GM12878 (cell line): ENCODE data around the gene ZNF264. TPM values are rescaled to one million over a fixed set of nuclear protein-coding genes. Genes with fewer than 3 reads are reported as not detected.

Source experiments
- ATAC-seq: fragments of 200-7000 bp; cut with Tn5 transposase; 3 replicates; pipeline ENCODE4 v1.9.1; 2020; ENCODE audit warnings: mild to moderate bottlenecking, moderate library complexity
- BruUV-seq: library from RNA; stranded (reverse); fragments of 400-500 nt; replicated peaks from 2 replicates; lab custom pipeline; 2021; lab: Mats Ljungman, UMichigan
- CTCF ChIA-PET: fragments of 300-600 bp; sonication (Branson Sonifier 250); formaldehyde crosslinking; extraction: SDS; loops from one replicate; lab custom pipeline; 2021; ENCODE audit warnings: inconsistent platforms; lab: Yijun Ruan, JAX
- POLR2A ChIA-PET: fragments of 350-600 bp; formaldehyde crosslinking; extraction: SDS; loops from one replicate; lab custom pipeline; 2021; ENCODE audit warnings: inconsistent platforms; lab: Charles Lee
- RAD21 ChIA-PET: fragments of 300-600 bp; sonication (Branson Sonifier 250); formaldehyde crosslinking; loops from one replicate; lab custom pipeline; 2023; ENCODE audit warnings: antibody characterized with exemption; ENCODE audit not compliant: unreplicated experiment; lab: Charles Lee
- SMC1A ChIA-PET: fragments of 300-600 bp; sonication (Branson Sonifier 250); formaldehyde crosslinking; loops from one replicate; lab custom pipeline; 2023; ENCODE audit not compliant: unreplicated experiment, uncharacterized antibody; lab: Charles Lee
- DNase-seq: peaks from one replicate; pipeline ENCODE4 v3.0.0-alpha.2; 2011; ENCODE audit warnings: low read depth, low spot score
- FAIRE-seq: peaks from 3 replicates; lab custom pipeline; 2011; peaks lifted over from hg19 to GRCh38; lab: Jason Lieb, UNC
- H2AFZ ChIP-seq: 2 replicates; pipeline ENCODE4 v1.6.0; 2011; ENCODE audit warnings: low read depth, low read length, control low read depth; ENCODE audit not compliant: control insufficient read depth
- H3K27ac ChIP-seq: 2 replicates; pipeline ENCODE4 v1.5.1; 2011; ENCODE audit warnings: control low read depth; ENCODE audit not compliant: control insufficient read depth, insufficient read depth
- H3K27me3 ChIP-seq, 2 experiments: replicated peaks in 1 of 2; 2 replicates each; pipeline versions ENCODE4 v1.6.0 to v1.6.1; 2011; ENCODE audit warnings: low read length in 1 of 2; ENCODE audit not compliant: control insufficient read depth in 2 of 2, insufficient read depth in 2 of 2
- H3K36me3 ChIP-seq, 2 experiments: 2 replicates each; pipeline ENCODE4 v1.5.1; 2011; ENCODE audit warnings: low read length in 1 of 2; ENCODE audit not compliant: control insufficient read depth in 2 of 2, insufficient read depth in 2 of 2
- H3K4me1 ChIP-seq: 2 replicates; pipeline ENCODE4 v1.6.1; 2011; ENCODE audit warnings: mild to moderate bottlenecking, low read length, moderate library complexity, mixed read lengths; ENCODE audit not compliant: control insufficient read depth, insufficient read depth
- H3K4me2 ChIP-seq: 2 replicates; pipeline ENCODE4 v1.6.0; 2011; ENCODE audit warnings: control low read depth; ENCODE audit not compliant: control insufficient read depth, insufficient read depth
- H3K4me3 ChIP-seq: fragments of 200-600 bp; sonication (generic); 2 replicates; pipeline ENCODE4 v1.5.1; 2016
- H3K79me2 ChIP-seq: 2 replicates; pipeline ENCODE4 v1.6.0; 2011; ENCODE audit warnings: low read length; ENCODE audit not compliant: control insufficient read depth, insufficient read depth
- H3K9ac ChIP-seq: 2 replicates; pipeline ENCODE4 v1.8.0; 2011; ENCODE audit warnings: low read length, control low read depth, mixed read lengths; ENCODE audit not compliant: control insufficient read depth, insufficient read depth
- H3K9me3 ChIP-seq: replicated peaks from 3 replicates; pipeline ENCODE4 v1.5.1; 2011; ENCODE audit warnings: mild to moderate bottlenecking, low read length; ENCODE audit not compliant: control insufficient read depth, insufficient read depth
- H4K20me1 ChIP-seq: 2 replicates; pipeline ENCODE4 v1.6.0; 2011; ENCODE audit not compliant: control insufficient read depth, insufficient read depth
- ESRRA ChIP-seq: IDR thresholded peaks from 2 replicates; pipeline ENCODE4 v1.6.1; 2012; ENCODE audit warnings: mild to moderate bottlenecking, low read length, improper control_type of control experiment
- WGBS: methylation state at CpG from one replicate; pipeline ENCODE4 v1.1.6; 2016; ENCODE audit warnings: low lambda C conversion rate; ENCODE audit not compliant: insufficient replicate concordance, insufficient coverage; ENCODE audit errors: missing lambda C conversion rate; 5-methylcytosine and 5-hydroxymethylcytosine counted together
- in situ Hi-C: fragments of 300-500 bp; cut with MboI; formaldehyde crosslinking; loops from 9 replicates; pipeline ENCODE4 v1.14.3; 2018; ENCODE audit warnings: mixed read lengths
- intact Hi-C: fragments of 100-400 bp; cut with micrococcal nuclease; formaldehyde crosslinking; loops from one replicate; pipeline ENCODE4 v1.14.2; 2022; ENCODE audit not compliant: unreplicated experiment
- polyA plus RNA-seq, 11 experiments: library from polyadenylated mRNA; depleted of rRNA in 4 of 11; unstranded in 6 of 11; stranded (reverse) in 5 of 11; fragments of >200 nt; fragmentation: Nextera tagmentation in 4 of 11; fragmentation: Illumina TruSeq in 1 of 11; extraction: Ambion mirVana in 4 of 11; extraction: Trizol in 1 of 11; gene quantifications; 1 replicate in 1 of 11; 2 replicates in 10 of 11; pipeline versions ENCODE4 v1.2.1 to v1.2.3, GENCODE V29; 2011 to 2016; ENCODE audit warnings: inconsistent platforms in 2 of 11, missing spikeins in 2 of 11, low read depth in 1 of 11
- total RNA-seq, 4 experiments: library from RNA; depleted of rRNA in 3 of 4; stranded (reverse); fragments of >200 nt in 3 of 4; fragmentation: Illumina TruSeq in 1 of 4; extraction: Trizol in 1 of 4; gene quantifications; 2 replicates each; pipeline versions ENCODE4 v1.2.1 to v1.2.3, GENCODE V29; 2013 to 2021
- TF ChIP-seq, protein P1 (sequence below): fragments of 450-650 bp; IDR thresholded peaks from 2 replicates; pipeline ENCODE4 v1.6.1; 2017; ENCODE audit warnings: antibody characterized with exemption, mild to moderate bottlenecking, moderate library complexity
- TF ChIP-seq, protein P2 (sequence below): fragments of 150-350 bp; IDR thresholded peaks from 2 replicates; pipeline ENCODE4 v1.6.1; 2014; ENCODE audit warnings: mild to moderate bottlenecking, low read depth, low read length

ZNF264 gene
- total and polyA plus RNA-seq, 10 of the 15 experiments (the other 5 are each of a cell fraction or from before 2014, with no cell fraction given): 0.76 to 22.9 (median 9.4) TPM

DNA sequence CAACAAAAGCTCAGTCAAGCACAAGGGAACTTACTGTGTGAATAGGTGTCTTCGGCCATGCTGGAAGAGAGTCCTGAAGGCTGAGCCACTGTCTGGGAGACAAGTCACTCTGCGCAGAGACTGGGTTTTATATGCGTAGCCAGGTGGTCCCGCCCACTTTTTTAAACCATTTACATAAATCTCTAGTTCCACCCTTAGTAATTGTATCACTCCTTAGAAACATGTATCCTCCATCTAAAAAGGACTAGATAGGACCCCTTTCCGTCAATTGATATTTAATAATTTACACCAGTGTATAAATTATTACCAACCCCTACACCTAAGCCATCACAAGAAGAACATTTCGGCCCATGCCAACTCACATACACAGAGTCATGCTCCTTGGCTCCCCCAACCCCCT lies 23.9 kb upstream of the ZNF264 start, which contains the start of gene DUXA (continued):
- TF ChIP-seq, protein P1, sequence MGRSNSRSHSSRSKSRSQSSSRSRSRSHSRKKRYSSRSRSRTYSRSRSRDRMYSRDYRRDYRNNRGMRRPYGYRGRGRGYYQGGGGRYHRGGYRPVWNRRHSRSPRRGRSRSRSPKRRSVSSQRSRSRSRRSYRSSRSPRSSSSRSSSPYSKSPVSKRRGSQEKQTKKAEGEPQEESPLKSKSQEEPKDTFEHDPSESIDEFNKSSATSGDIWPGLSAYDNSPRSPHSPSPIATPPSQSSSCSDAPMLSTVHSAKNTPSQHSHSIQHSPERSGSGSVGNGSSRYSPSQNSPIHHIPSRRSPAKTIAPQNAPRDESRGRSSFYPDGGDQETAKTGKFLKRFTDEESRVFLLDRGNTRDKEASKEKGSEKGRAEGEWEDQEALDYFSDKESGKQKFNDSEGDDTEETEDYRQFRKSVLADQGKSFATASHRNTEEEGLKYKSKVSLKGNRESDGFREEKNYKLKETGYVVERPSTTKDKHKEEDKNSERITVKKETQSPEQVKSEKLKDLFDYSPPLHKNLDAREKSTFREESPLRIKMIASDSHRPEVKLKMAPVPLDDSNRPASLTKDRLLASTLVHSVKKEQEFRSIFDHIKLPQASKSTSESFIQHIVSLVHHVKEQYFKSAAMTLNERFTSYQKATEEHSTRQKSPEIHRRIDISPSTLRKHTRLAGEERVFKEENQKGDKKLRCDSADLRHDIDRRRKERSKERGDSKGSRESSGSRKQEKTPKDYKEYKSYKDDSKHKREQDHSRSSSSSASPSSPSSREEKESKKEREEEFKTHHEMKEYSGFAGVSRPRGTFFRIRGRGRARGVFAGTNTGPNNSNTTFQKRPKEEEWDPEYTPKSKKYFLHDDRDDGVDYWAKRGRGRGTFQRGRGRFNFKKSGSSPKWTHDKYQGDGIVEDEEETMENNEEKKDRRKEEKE: no peak
- no peak for TF ChIP-seq ESRRA

DNA sequence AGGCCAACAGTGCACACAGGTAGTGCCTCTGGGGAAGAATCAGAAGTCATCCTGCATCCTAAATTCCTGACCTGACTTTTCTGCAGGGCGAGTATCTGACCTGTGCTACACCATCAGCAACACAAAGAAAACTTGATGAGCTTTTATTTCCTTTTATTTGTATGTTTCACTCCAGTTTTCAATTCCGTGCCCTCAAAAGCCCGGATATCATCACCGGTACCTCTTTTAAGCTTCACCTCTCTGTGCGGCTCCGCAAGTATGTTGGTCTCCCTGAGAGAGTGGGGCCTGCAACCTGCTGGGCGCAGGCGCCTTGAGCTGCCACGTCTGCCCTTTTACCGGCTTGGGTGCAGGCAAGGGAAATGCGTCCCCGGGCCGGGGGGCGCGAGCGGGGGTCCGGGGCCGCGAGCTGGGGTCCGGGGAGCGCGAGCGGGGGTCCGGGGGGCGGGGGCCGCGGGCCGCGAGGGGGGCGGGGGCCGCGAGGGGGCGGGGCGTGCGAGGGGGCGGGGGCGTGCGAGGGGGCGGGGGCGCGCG lies 19.7 kb upstream of the ZNF264 start:
- 28% methylated on average over 10 of the region's 42 CpGs for WGBS
- intact Hi-C loops: no loop called here
- Histone ChIP-seq H4K20me1 (no peaks in the 10 kb centered on the region), H3K4me1 (no peaks in the 10 kb centered on the region), H3K27me3 (no peaks in the 10 kb centered on the region), H3K79me2 (no peaks in the 10 kb centered on the region), H3K27ac (no peak overlapping the region), H3K9ac (no peak overlapping the region), H3K36me3 (no peaks in the 10 kb centered on the region), H3K4me3 (no peak overlapping the region), H3K9me3 (no peaks in the 10 kb centered on the region; the same call in 1 of the 3 replicates), H2AFZ (peak overlapping the region; percentile 5), H3K4me2 (no peak overlapping the region)
- POLR2A ChIA-PET: no interaction called here
- DNase-seq (no peak), ATAC-seq (no peak), FAIRE-seq (no peak)
- no TSS peak for BruUV-seq
- RAD21 ChIA-PET: no interaction called here
- SMC1A ChIA-PET: no interaction called here
- CTCF ChIA-PET: no interaction called here
- TF ChIP-seq, protein P2, sequence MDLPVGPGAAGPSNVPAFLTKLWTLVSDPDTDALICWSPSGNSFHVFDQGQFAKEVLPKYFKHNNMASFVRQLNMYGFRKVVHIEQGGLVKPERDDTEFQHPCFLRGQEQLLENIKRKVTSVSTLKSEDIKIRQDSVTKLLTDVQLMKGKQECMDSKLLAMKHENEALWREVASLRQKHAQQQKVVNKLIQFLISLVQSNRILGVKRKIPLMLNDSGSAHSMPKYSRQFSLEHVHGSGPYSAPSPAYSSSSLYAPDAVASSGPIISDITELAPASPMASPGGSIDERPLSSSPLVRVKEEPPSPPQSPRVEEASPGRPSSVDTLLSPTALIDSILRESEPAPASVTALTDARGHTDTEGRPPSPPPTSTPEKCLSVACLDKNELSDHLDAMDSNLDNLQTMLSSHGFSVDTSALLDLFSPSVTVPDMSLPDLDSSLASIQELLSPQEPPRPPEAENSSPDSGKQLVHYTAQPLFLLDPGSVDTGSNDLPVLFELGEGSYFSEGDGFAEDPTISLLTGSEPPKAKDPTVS: no peak
- TF ChIP-seq, all 136 proteins: peak for 0
- in situ Hi-C loops: no loop called here
